T-cell (primary cell): ENCODE results near the gene RAPGEF3. TPM values are rescaled to one million over a fixed set of nuclear protein-coding genes. Genes with fewer than 3 reads are reported as not detected.

Experiments
- ATAC-seq, 4 experiments: fragments of 200-7000 bp in 3 of 4; fragments of 150-1000 bp in 1 of 4; cut with Tn5 transposase; replicated peaks in 1 of 4; 1 replicate in 3 of 4; 2 replicates in 1 of 4; pipeline ENCODE4 v1.10.0; 2021; ENCODE audit warnings: moderate library complexity in 3 of 4, mild to moderate bottlenecking in 2 of 4, moderate number of reproducible peaks in 1 of 4
- CTCF ChIA-PET, 2 donors: fragments of 300-600 bp; sonication (Branson Sonifier 250); formaldehyde crosslinking; loops; one replicate each; lab custom pipeline; 2022; ENCODE audit warnings: antibody characterized with exemption in 2 of 2; lab: Charles Lee
- POLR2A ChIA-PET, 2 donors: fragments of 300-600 bp; sonication (Branson Sonifier 250); formaldehyde crosslinking; loops; one replicate each; lab custom pipeline; 2022; ENCODE audit warnings: antibody characterized with exemption in 2 of 2; lab: Charles Lee
- DNase-seq, 35 experiments: peaks; one replicate each; pipeline versions ENCODE4 v3.0.0 to v3.0.0-alpha.2; 2013 to 2023
- H3K27ac ChIP-seq: one replicate; pipeline ENCODE4 v1.5.1; 2013; ENCODE audit warnings: low read length
- H3K27me3 ChIP-seq, 2 experiments: replicated peaks in 1 of 2; 1 replicate in 1 of 2; 2 replicates in 1 of 2; pipeline versions ENCODE4 v1.6.1 to v1.7.0; 2013; ENCODE audit warnings: low read length in 1 of 2, mixed read lengths in 1 of 2; ENCODE audit not compliant: control insufficient read depth in 2 of 2, insufficient read depth in 2 of 2; ENCODE audit errors: extremely low read depth in 1 of 2
- H3K36me3 ChIP-seq, 2 donors: 1 replicate in 1 of 2; 2 replicates in 1 of 2; pipeline versions ENCODE4 v1.6.1 to v1.7.0; 2013; ENCODE audit warnings: low read length in 1 of 2; ENCODE audit not compliant: control insufficient read depth in 2 of 2, insufficient read depth in 1 of 2; ENCODE audit errors: extremely low read depth in 1 of 2
- H3K4me1 ChIP-seq, 2 experiments: 1 replicate in 1 of 2; 2 replicates in 1 of 2; pipeline versions ENCODE4 v1.6.1 to v1.7.0; 2013; ENCODE audit warnings: low read length in 2 of 2, mixed read lengths in 1 of 2; ENCODE audit not compliant: insufficient read depth in 2 of 2, control insufficient read depth in 1 of 2; ENCODE audit errors: extremely low read depth in 1 of 2
- H3K4me3 ChIP-seq, 2 donors: 1 replicate in 1 of 2; 2 replicates in 1 of 2; pipeline versions ENCODE4 v1.5.1 to v1.7.0; 2013; ENCODE audit warnings: mild to moderate bottlenecking in 2 of 2, low read length in 1 of 2, moderate library complexity in 1 of 2; ENCODE audit not compliant: control insufficient read depth in 1 of 2; ENCODE audit errors: extremely low read depth in 1 of 2
- H3K9me3 ChIP-seq: 2 replicates; pipeline ENCODE4 v1.7.0; 2013
- H3K27ac Mint-ChIP-seq, 2 donors: one replicate each; pipeline ENCODE4 v1.8.0; 2020 to 2021; ENCODE audit warnings: mild to moderate bottlenecking in 2 of 2, mixed read lengths in 2 of 2
- H3K27me3 Mint-ChIP-seq, 2 donors: one replicate each; pipeline ENCODE4 v1.8.0; 2021 to 2022; ENCODE audit warnings: mixed read lengths in 2 of 2
- H3K36me3 Mint-ChIP-seq: one replicate; pipeline ENCODE4 v1.8.0; 2021; ENCODE audit warnings: mixed read lengths
- H3K4me1 Mint-ChIP-seq, 3 donors: one replicate each; pipeline ENCODE4 v1.8.0; 2020 to 2022; ENCODE audit warnings: mixed read lengths in 3 of 3, mild to moderate bottlenecking in 1 of 3
- H3K4me3 Mint-ChIP-seq, 3 donors: one replicate each; pipeline ENCODE4 v1.8.0; 2020 to 2022; ENCODE audit warnings: mild to moderate bottlenecking in 3 of 3, mixed read lengths in 3 of 3, moderate library complexity in 3 of 3
- H3K9me3 Mint-ChIP-seq, 3 donors: one replicate each; pipeline ENCODE4 v1.8.0; 2020 to 2022; ENCODE audit warnings: mixed read lengths in 3 of 3
- WGBS: methylation state at CpG from one replicate; pipeline ENCODE4 v1.1.5; 2013; ENCODE audit warnings: missing lambda C conversion rate; ENCODE audit not compliant: insufficient coverage; 5-methylcytosine and 5-hydroxymethylcytosine counted together
- total RNA-seq, 35 experiments: library from RNA in 6 of 35; stranded (reverse) in 6 of 35; fragments of 120-200 nt in 1 of 35; gene quantifications; one replicate each; pipeline versions ENCODE4 v1.2.1 to v1.2.4 and lab custom pipeline; 2013 to 2026

The RAPGEF3 gene
- total RNA-seq, 5 donors from 2014 or later (not counting 1 experiment from before 2014, with no cell fraction given) = 0.25 to 0.99 (median 0.82) TPM

DNA sequence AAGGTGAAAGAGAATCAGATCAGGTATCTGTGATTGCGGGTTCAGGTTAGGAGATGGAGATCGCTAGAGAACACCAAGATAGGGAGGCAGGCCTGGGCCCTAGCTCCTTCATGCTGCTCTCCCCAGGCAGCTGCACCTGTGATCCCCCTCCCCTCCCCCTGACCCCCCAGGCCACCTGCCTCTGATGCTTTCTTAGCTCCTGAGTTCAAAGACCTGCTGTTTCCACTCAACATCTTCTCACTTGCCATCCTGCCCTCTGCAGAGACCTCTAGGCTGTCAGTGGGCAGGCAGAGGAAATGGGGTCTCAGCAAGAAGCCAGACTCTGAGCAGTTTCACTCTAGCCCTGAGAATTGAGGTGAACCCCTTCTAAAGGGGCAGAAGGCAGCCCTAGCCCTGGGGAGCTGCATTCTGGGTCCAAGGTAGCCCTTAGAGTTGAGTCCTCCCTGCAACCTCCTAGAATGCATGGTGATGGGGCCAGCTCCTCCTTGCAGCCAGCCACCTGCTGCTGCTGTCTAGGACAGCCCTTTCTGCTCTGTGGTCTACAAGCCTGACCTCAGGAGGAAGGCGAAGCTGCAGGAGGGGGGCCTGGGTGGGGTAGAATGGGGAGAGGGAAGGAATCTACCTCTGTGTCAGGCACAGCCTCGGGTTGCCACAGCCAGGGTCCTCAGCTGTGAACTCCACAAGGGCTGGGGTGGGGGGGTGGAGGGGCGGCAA lies 8.0 kb upstream of the RAPGEF3 start:
- POLR2A ChIA-PET = interaction anchor here (0.5 to 1.0 kb wide), 7 partner anchors 8 to 968 kb away, joined by 3 to 8 read pairs (median 3); partner anchors contain the start of gene RAPGEF3 (in 1 of the 2)
- Mint-ChIP-seq H3K4me1 (peaks cover 0 to 19% (median 11%) of the 10 kb centered on the region in 3 donors), H3K4me3 (no peak overlapping the region), H3K9me3 (no peaks in the 10 kb centered on the region), H3K36me3 (no peaks in the 10 kb centered on the region), H3K27ac (no peak overlapping the region), H3K27me3 (no peaks in the 10 kb centered on the region)
- H3K36me3 ChIP-seq = no peaks in the 10 kb centered on the region
- DNase-seq = peak in 2 of 35 experiments; percentile 14 to 18
- H3K4me3 ChIP-seq = no peak overlapping the region
- no peak overlapping the region for H3K27ac ChIP-seq
- H3K9me3 ChIP-seq = no peaks in the 10 kb centered on the region
- H3K27me3 ChIP-seq = peaks cover 0 to 13% of the 10 kb centered on the region in 2 experiments
- H3K4me1 ChIP-seq = peaks cover 0 to 15% of the 10 kb centered on the region in 2 experiments
- CTCF ChIA-PET = interaction anchor here (0.6 to 6.3 kb wide), 34 partner anchors 9 to 734 kb away, joined by 3 to 95 read pairs (median 4); partner anchors contain the start of gene RAPGEF3 (in 1 of the 2)
- peak; percentile 32 to 71 (median 58) for ATAC-seq
- WGBS = no CpG with 5 or more reads among the region's 5 CpGs

DNA sequence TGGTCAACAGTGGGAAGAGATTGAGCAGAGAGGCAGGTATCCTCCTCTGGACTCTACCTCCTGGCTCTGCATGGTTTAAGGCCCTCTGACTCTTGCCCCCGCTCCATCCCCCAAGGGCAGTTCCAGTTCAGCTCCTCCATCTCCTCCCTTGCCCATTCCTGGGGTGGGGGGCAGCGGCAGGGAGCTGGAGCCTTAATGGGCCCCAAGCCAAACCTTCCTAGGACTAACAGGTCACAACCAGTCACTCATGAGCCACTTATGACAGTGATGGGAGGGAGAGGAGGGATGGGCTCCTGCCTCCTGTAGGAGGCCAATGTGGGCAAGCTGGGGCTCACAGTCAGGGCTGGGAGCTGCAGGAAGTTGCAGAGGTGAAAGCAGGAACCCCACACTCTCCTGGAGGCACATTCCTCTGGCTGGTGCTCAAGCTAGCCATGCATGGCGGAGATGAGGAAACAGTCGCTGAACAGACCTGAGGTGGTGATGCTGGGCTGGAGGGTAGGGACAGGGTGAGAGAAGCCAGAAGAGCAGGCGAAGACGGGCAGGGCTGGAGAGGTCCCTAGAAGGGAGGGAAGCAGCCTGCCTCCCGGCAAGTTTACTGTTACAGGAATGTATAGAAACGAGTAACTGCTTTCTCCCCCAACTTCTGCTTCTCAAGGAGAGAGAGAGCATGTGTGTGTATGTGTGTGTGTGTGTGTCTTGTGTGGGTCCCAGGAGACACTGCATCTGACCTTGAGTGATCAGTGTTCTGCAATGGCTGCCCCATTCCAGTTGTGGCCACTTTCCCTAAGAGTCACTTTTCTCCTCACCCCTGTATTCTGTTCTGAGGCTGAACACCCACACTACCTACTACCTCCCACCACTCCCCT lies 5.0 kb upstream of the RAPGEF3 start:
- DNase-seq (no peak), ATAC-seq (no peak)
- Histone ChIP-seq H3K27ac (no peak overlapping the region), H3K36me3 (no peaks in the 10 kb centered on the region), H3K4me3 (no peak overlapping the region), H3K4me1 (peaks cover 0 to 27% of the 10 kb centered on the region in 2 experiments), H3K9me3 (no peaks in the 10 kb centered on the region), H3K27me3 (peaks cover 0 to 22% of the 10 kb centered on the region in 2 experiments)
- H3K27ac Mint-ChIP-seq = no peak overlapping the region
- no peaks in the 10 kb centered on the region for H3K9me3 Mint-ChIP-seq
- H3K4me1 Mint-ChIP-seq = peaks cover 7 to 21% (median 18%) of the 10 kb centered on the region in 3 donors
- ChIA-PET CTCF (interaction anchor here (0.6 to 2.0 kb wide), 5 partner anchors 8 to 954 kb away, joined by 3 to 13 read pairs (median 5); no protein-coding TSS in a partner anchor), POLR2A (no interaction called here)
- no peaks in the 10 kb centered on the region for H3K36me3 Mint-ChIP-seq
- H3K4me3 Mint-ChIP-seq = no peak overlapping the region
- WGBS = 93% methylated on average over 6 of the region's 8 CpGs
- no peaks in the 10 kb centered on the region for H3K27me3 Mint-ChIP-seq

DNA sequence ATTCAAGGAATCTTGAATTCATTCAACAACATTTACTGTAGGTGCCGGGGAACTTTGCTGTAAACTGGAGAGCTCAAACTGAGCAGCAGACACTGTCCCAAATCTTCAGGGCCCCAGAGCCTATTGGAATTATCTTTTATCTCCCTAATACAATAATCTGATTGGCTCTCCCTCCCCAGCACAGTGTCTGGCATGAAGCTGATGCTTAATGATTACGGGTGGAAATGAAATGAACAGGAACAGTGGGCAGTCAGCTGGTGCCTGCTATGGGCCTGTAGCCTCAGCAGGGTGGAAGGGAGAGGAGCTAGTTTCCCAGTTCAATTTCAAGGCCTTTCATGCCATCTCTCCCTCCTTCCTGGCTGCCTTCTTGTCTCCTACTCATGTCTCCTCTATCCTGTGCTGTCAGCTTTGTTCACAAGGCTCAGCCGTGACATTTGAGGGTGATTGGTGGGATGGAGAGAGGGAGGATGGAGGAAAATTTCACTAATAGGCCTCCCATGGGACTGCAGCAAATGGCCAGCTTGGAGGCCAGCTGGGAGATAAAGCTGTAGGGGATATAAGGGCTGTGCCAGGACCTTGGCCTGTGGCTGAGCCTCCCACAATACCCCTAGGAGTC lies 4.3 kb upstream of the RAPGEF3 start:
- ATAC-seq = no peak
- ChIA-PET CTCF (interaction anchor here (0.6 to 2.0 kb wide), 4 partner anchors 19 to 955 kb away, joined by 3 to 13 read pairs (median 6); no protein-coding TSS in a partner anchor), POLR2A (no interaction called here)
- H3K4me1 Mint-ChIP-seq = peaks cover 11 to 25% (median 22%) of the 10 kb centered on the region in 3 donors
- no peak overlapping the region for H3K27ac Mint-ChIP-seq
- Histone ChIP-seq H3K9me3 (no peaks in the 10 kb centered on the region), H3K4me1 (peaks cover 0 to 34% of the 10 kb centered on the region in 2 experiments), H3K36me3 (no peaks in the 10 kb centered on the region), H3K27ac (no peak overlapping the region), H3K4me3 (no peak overlapping the region), H3K27me3 (peaks cover 0 to 22% of the 10 kb centered on the region in 2 experiments)
- no peak overlapping the region for H3K4me3 Mint-ChIP-seq
- H3K36me3 Mint-ChIP-seq = no peaks in the 10 kb centered on the region
- no peak for DNase-seq
- 88% methylated on average over 1 of the region's 3 CpGs for WGBS
- no peaks in the 10 kb centered on the region for H3K27me3 Mint-ChIP-seq
- no peaks in the 10 kb centered on the region for H3K9me3 Mint-ChIP-seq

DNA sequence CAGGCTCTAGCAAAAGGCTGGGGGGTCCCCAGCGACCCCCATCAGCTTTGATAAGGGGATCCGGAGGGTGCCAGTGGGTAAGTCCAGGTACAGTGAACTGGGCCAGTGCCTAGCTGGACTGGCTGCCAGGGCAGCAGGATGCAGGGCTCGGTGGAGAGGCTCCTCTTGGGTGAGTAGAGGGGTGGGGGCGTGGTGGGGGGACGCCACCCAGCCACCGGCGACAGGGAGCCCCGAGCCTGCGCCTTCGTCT lies 171 bp downstream of the RAPGEF3 start:
- Histone ChIP-seq H3K9me3 (no peaks in the 10 kb centered on the region), H3K4me1 (peaks cover 0 to 39% of the 10 kb centered on the region in 2 experiments), H3K4me3 (peak overlapping the region; percentile 58 to 68), H3K27me3 (peaks cover 0 to 12% of the 10 kb centered on the region in 2 experiments), H3K27ac (no peak overlapping the region), H3K36me3 (no peaks in the 10 kb centered on the region)
- H3K4me1 Mint-ChIP-seq = peaks cover 24 to 35% (median 24%) of the 10 kb centered on the region in 3 donors
- H3K9me3 Mint-ChIP-seq = no peaks in the 10 kb centered on the region
- H3K36me3 Mint-ChIP-seq = no peaks in the 10 kb centered on the region
- ChIA-PET CTCF (interaction anchor here (0.6 to 5.1 kb wide), 8 partner anchors 9 to 332 kb away, joined by 3 to 34 read pairs (median 6); no protein-coding TSS in a partner anchor), POLR2A (interaction anchor here (0.7 kb wide), 3 partner anchors 25 to 401 kb away, joined by 3 to 6 read pairs (median 5); no protein-coding TSS in a partner anchor)
- WGBS = 21% methylated on average over 4 of the region's 10 CpGs
- H3K4me3 Mint-ChIP-seq = peak overlapping the region; percentile 39 to 77 (median 59)
- H3K27me3 Mint-ChIP-seq = no peaks in the 10 kb centered on the region
- no peak for ATAC-seq
- no peak overlapping the region for H3K27ac Mint-ChIP-seq
- no peak for DNase-seq

DNA sequence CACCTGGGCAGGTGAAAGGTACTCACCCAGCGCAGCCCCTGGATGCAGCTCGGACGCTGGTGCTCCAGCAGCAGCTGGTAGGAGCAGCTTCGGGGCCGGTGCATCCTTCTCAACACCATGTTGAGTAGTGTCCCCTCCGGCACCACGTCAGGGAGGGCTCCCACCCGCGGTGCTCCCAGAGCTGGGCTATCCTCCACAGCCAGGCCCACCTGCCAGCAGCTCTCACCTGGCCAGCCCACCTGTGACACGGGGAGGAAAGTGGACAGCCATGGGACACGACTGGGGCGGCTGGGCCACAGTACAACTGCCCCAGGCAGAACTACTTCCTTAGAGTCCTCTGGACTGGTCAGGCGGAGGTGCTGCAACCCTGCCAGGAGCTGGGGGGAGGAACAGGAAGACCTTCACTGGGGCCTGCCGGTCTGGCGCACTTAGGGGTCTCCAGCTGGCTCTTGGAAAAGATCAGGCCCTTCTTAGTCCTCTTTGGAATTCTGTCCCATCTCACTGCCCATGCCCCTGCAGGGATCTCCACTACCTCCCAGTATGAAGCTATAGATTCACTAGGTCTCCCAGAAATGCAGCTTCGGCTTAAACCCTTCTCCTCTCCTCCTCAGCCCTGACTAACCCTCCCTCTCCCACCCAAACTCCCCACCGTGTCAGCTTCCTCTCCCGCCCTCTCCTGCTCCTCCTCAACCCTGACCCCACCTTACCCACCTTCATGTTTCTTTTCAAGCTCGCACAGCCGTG lies 668 bp downstream of the RAPGEF3 start:
- Mint-ChIP-seq H3K27ac (no peak overlapping the region), H3K9me3 (no peaks in the 10 kb centered on the region), H3K36me3 (no peaks in the 10 kb centered on the region), H3K4me1 (peaks cover 24 to 35% (median 24%) of the 10 kb centered on the region in 3 donors), H3K27me3 (no peaks in the 10 kb centered on the region), H3K4me3 (peak overlapping the region; percentile 39 to 77 (median 59))
- 87% methylated on average over 18 of the region's 20 CpGs for WGBS
- ChIA-PET CTCF (interaction anchor here (0.6 to 5.1 kb wide), 11 partner anchors 9 to 413 kb away, joined by 3 to 34 read pairs (median 5); no protein-coding TSS in a partner anchor), POLR2A (interaction anchor here (0.5 to 0.7 kb wide), 6 partner anchors 25 to 402 kb away, joined by 3 to 13 read pairs (median 4); no protein-coding TSS in a partner anchor)
- no peak for DNase-seq
- H3K4me3 ChIP-seq = peak overlapping the region in 1 of 2 donors; percentile 58
- H3K36me3 ChIP-seq = no peaks in the 10 kb centered on the region
- H3K9me3 ChIP-seq = no peaks in the 10 kb centered on the region
- ATAC-seq = no peak
- no peak overlapping the region for H3K27ac ChIP-seq
- peaks cover 0 to 12% of the 10 kb centered on the region in 2 experiments for H3K27me3 ChIP-seq
- peaks cover 0 to 40% of the 10 kb centered on the region in 2 experiments for H3K4me1 ChIP-seq
